AG04449 (cell line): ENCODE results near the gene KCMF1.

Experiments used
- CTCF ChIA-PET: fragments of 350-600 bp; formaldehyde crosslinking; extraction: SDS; loops from one replicate; lab custom pipeline; 2021; ENCODE audit warnings: antibody characterized with exemption; lab: Yijun Ruan, JAX
- POLR2A ChIA-PET: fragments of 400-600, 350-600 bp; formaldehyde crosslinking; extraction: SDS; loops from one replicate; lab custom pipeline; 2020; ENCODE audit warnings: antibody characterized with exemption, inconsistent platforms; lab: Yijun Ruan, JAX
- DNase-seq: peaks from one replicate; pipeline ENCODE4 v3.0.0-alpha.2; 2010; ENCODE audit warnings: low read depth, low spot score
- H3K4me3 ChIP-seq: 2 replicates; pipeline ENCODE4 v1.5.1; 2011; ENCODE audit warnings: low read depth, mild to moderate bottlenecking, control low read depth, low read length
- CTCF ChIP-seq: IDR thresholded peaks from one replicate; pipeline ENCODE4 v1.5.1; 2011; ENCODE audit warnings: mild to moderate bottlenecking, moderate library complexity, low read length, control low read depth, inconsistent platforms; ENCODE audit not compliant: insufficient read depth; ENCODE audit errors: missing control alignments

The KCMF1 gene

GRCh38 chr2:84970210-84970867 is 622 bp upstream of the KCMF1 start:
- TF ChIP-seq CTCF = no peak
- DNase-seq = no peak
- ChIA-PET POLR2A (interaction anchor here (0.7 to 2.7 kb wide), 5 partner anchors 12 to 82 kb away, joined by 3 to 8 read pairs (median 4); no protein-coding TSS in a partner anchor), CTCF (interaction anchor here (1.0 to 1.5 kb wide), 4 partner anchors 11 to 330 kb away, joined by 3 to 5 read pairs (median 3); no protein-coding TSS in a partner anchor)
- H3K4me3 ChIP-seq = peak overlapping the region; percentile 73

- no peak for DNase-seq
- POLR2A ChIA-PET = interaction anchor here (0.7 to 2.7 kb wide), 3 partner anchors 8 to 65 kb away, joined by 3 to 8 read pairs (median 4); no protein-coding TSS in a partner anchor
- peak overlapping the region; percentile 73 for H3K4me3 ChIP-seq
- TF ChIP-seq CTCF = no peak
- CTCF ChIA-PET = interaction anchor here (0.7 kb wide), 1 partner anchor 46 kb away, joined by 3 read pairs; no protein-coding TSS in a partner anchor
Measured at GRCh38 chr2:84971510-84972206, 697 bp downstream of the KCMF1 start.

GRCh38 chr2:84972207-84972783 is 1.3 kb downstream of the KCMF1 start:
- DNase-seq = no peak
- peak overlapping the region; percentile 73 for H3K4me3 ChIP-seq
- ChIA-PET POLR2A (interaction anchor here (0.7 to 2.7 kb wide), 2 partner anchors 14 to 65 kb away, joined by 3 to 8 read pairs; no protein-coding TSS in a partner anchor), CTCF (interaction anchor here (0.7 kb wide), 1 partner anchor 47 kb away, joined by 3 read pairs; no protein-coding TSS in a partner anchor)
- no peak for TF ChIP-seq CTCF

- POLR2A ChIA-PET = interaction anchor here (2.7 kb wide), 1 partner anchor 14 kb away, joined by 8 read pairs; no protein-coding TSS in a partner anchor
- no peak for DNase-seq
- CTCF ChIA-PET = no interaction called here
- H3K4me3 ChIP-seq = peak overlapping the region; percentile 73
- TF ChIP-seq CTCF = no peak
Measured at GRCh38 chr2:84972932-84973331, 2.0 kb downstream of the KCMF1 start.

- ChIA-PET POLR2A (interaction anchor here (1.0 kb wide), 1 partner anchor 9 kb away, joined by 4 read pairs; no protein-coding TSS in a partner anchor), CTCF (no interaction called here)
- no peak for DNase-seq
- TF ChIP-seq CTCF = no peak
- no peak overlapping the region for H3K4me3 ChIP-seq
Measured at GRCh38 chr2:84980263-84980983, 9.5 kb downstream of the KCMF1 start.
